Measurements from ENCODE around the gene RAB26.
A peak's percentile ranks its signal among the peaks of the same experiment; 100 is the strongest.
"Not testable (repeated sequence)": the region's sequence is repeated elsewhere in the genome, so short reads cannot be mapped to it uniquely, and the experiment has no call there.

The RAB26 gene

GRCh38 chr16:2147981-2148671 lies at the start of gene RAB26:
Gene RAB26, plus strand, starts transcription at chr16:2148625. Its CDS starts 159 bp downstream, at chr16:2148784.
- DNase-seq, result peak; percentile 95

GRCh38 chr16:2101581-2101980 lies 46.8 kb upstream of the RAB26 start:
- not testable (repeated sequence) for DNase-seq

DNA sequence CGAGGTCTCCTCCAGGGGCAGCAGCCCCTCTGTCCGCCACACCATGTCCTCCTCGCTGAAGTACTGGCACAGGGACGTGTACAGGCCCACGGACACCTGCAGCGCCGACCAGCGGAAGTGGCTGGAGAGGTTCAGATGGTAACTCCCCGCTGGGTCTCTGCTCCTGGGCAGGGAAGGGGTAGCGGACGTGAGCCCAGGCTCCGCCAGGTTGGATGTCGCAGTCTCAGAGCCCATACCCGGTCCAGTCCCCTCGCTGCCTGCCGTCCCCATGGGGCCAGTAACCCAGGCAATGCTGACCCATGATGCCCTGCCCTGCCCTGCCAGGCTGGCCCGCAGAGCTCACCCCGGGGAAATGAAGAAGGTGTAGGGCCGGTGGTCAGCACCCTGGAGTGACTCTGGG lies 46.0 kb upstream of the RAB26 start:
- DNase-seq, result no peak

DNA sequence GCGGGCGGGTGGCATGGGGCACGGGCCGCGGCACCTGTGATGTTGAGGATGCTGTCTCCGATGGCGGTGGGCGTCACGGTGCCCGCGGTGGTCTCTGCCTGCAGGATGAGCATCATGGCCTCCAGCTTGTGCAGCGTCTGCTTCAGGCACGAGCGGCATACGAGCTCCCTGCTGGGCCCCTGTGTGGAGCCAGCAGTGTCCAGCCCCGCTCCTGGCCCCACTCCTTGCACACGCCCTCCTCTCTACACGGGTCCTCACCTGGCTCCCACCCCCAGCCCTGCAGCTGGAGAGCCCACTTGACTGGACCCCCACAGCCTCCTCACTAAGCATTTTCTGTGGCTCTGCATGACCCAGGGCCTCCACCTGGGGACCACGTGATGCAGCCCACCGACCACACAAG lies 44.0 kb upstream of the RAB26 start:
- DNase-seq, result peak; percentile 57

- not testable (repeated sequence) for DNase-seq
These were observed 43.1 kb upstream of the RAB26 start for GRCh38 chr16:2105291-2105690.

- DNase-seq, result not testable (repeated sequence)
These were observed 42.7 kb upstream of the RAB26 start for GRCh38 chr16:2105769-2106168.

DNA sequence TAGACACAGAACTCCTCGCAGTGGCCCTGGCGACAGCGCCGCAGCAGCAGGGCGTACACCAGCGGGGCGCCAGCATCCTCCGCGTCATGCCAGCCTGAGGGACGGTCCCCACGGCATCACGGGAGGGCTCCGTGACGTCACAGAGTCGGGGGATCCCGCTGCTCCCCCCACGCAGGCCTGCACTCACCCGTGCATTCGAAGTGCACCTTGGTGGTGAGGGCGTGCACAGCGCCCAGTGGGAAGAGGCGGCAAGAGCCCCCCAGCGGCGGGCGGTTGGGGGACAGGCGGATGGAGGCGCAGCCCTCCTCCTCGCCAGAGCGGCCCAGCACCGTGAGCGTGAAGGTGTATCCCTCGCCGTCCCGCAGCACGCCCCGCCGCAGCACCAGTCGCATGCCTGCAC lies 42.2 kb upstream of the RAB26 start:
- not testable (repeated sequence) for DNase-seq

DNA sequence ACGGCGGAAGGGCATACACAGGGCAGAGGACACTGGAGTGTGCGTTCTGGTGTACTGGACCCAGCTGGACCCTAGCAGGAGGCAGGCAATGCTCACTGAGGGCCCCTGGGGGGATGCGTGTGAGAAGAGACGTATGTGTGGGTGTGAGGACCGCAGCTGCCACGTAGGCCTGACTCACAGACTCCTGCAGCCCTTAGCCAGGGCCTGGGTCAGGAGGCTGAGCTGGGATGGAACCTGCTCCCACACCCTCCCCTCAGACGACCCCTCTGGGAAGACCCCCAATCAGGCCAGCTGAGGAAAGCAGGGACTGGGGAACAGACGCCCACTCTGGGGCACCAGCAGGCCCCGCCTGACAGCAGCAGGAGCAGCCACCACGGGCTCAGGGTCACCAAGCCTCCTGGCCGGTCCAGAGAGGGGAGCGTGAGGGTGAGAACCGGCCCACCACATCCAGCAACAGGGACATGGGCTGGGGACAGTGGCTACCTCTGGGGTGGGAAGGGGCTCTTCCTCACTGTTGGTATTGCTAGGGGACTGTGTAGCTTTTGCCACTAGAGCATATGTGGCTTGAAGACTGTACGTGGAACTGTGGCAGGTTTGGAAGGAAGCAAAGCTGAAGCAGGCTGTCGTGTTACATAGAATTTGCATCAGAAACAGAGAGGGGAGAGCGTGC lies 41.2 kb upstream of the RAB26 start:
- not testable (repeated sequence) for DNase-seq

DNA sequence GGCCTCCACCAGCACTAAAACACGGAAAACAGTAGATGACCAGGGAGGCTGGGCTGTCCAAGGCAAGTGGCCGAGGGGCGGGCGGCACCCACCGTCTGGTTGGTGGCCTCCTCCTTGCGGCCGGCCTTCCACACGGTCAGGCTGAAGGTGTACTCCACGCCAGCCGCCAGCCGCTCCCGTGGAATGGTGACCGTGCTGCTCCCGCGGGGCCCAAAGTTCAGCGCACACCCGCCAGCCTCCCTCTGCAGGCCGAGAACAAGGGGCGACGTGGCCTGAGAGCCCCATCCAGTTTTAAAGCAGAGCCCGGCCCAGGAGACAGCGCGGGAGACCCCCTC lies 40.7 kb upstream of the RAB26 start:
- not testable (repeated sequence) for DNase-seq

- not testable (repeated sequence) for DNase-seq
These were observed 39.8 kb upstream of the RAB26 start for GRCh38 chr16:2108446-2109270.

DNA sequence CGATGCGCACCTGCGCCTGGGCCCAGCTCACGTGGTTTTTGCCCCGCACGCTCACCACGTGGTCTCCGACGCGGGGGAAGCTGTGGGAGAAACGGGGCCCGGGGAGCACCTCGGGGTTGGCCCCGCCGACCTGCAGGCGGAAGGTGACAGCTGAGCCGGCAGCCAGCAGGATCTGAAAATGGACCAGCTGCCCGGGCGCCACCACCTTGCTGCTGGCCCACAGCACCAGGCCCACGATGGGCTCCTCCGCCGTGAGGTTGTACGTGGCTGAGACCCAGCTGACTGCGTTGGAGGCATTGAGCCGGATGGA lies 39.2 kb upstream of the RAB26 start:
- not testable (repeated sequence) for DNase-seq

- DNase-seq, result not testable (repeated sequence)
These were observed 38.6 kb upstream of the RAB26 start for GRCh38 chr16:2109872-2110271.

DNA sequence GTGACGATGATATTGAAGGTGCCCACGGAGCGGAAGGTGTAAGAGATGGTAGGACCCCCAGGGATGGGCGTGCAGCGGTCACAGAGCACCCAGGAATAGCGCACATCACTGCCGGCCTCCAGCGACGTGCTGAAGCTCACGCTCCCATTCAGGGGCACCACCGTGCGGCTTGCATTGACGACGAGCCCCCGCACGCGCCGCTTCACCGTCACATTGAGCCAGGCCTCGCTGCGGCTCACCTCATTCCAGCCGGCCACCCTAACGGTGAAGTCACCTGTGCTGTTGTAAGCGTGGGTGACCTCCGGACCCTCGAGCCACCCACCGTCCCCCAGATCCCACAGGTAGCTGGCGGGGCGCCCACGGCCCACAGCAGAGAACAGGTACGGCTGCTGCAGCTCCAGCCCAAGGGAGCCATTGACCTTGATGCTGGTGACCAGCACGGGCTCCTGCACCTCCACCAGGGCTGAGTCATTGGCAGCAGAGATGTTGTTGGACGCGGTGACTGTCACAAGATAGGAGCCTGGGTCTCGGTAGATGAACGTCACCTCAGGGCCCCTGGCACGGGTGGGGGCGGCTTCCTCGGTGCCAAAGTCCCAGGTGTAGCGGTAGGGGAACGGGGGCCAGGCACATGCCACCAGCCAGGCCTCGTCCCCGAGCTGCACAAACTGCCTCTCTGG lies 38.0 kb upstream of the RAB26 start:
- not testable (repeated sequence) for DNase-seq

GRCh38 chr16:2111009-2111353 lies 37.4 kb upstream of the RAB26 start:
- not testable (repeated sequence) for DNase-seq

GRCh38 chr16:2111412-2112335 lies 36.8 kb upstream of the RAB26 start:
- not testable (repeated sequence) for DNase-seq

DNA sequence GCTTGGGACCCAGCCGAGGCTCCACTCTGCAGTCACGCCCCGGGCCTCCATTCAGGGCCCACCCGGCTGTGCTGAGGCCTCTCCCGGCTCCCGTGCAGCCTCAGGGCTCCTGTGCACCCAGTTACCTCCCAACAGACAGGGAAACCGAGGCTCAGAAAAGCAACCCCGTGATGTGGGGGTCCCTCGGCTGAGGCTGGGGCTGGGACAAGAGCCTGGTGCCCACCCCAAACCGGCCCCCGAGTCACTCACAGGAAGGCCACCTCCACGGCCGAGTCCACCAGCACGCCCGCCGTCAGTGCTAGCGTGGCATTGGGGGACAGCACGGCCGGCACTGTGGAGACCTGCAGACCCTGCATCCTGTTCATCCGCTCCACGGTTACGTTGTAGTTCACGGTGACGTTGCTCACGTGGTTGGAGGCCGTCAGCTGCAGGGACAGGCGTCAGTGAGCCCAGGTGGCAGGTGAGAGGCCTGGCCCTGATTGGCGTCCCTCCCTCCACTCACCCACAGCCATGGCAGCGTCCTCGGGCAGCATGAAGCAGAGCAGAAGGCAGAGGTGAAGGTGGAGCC lies 35.8 kb upstream of the RAB26 start:
- not testable (repeated sequence) for DNase-seq

GRCh38 chr16:2114225-2114624 lies 34.2 kb upstream of the RAB26 start:
- DNase-seq, result not testable (repeated sequence)

- not testable (repeated sequence) for DNase-seq
These were observed 33.4 kb upstream of the RAB26 start for GRCh38 chr16:2114885-2115590.

DNA sequence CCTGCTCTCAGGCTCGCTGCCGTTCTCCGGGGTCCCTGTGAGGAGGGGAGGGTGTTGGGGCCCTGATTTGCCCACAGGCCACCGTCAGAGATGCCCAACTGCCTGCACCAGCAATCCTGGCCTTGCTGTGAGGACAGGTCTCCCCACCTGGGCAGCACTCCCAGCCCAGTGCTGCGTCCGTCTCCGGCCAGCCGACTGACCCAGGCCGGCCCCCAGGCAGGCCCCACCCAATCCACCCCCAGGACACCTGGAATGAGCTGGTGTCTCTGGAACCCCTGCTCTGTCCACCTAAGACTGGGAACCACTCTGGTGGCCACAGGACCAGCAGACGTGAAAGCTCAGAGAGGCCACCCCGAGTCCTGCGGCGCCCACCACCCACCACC lies 32.8 kb upstream of the RAB26 start:
- no peak for DNase-seq

GRCh38 chr16:2116428-2116827 lies 32.0 kb upstream of the RAB26 start:
- not testable (repeated sequence) for DNase-seq

DNA sequence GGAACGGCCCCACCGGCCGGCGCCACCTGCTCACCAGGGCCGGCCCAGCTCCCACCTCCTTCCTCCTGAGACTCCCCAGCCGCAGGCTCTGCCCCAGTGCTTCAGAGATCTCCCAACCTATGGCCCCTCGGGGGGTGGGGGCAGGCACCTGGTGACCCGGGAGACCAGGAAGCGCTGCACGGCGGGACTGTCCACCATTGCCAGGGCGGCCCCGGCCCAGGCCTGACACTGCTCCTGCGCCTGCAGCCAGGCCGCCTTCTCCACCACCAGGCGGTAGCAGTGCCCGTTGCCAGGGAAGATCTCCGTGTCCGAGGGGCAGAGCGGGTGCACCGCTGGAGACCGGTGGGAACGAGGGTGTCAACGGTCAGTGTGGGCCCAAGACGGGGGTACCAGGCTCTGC lies 31.1 kb upstream of the RAB26 start:
- DNase-seq, result not testable (repeated sequence)

All from NCI-H345 (cell line).